ENCODE results near the gene ZNF319.

The ZNF319 gene

GRCh38 chr16:57952909-57953308 lies 47.6 kb downstream of the ZNF319 start:
- H3K4me1 ChIP-seq (ENCODE audit: control insufficient read depth, insufficient read depth, low read length, unreplicated experiment) = no peaks in the 10 kb centered on the region
- no peak overlapping the region for H3K4me3 ChIP-seq (ENCODE audit: low read depth, low read length)
- H2AFZ ChIP-seq (ENCODE audit: low read length, unreplicated experiment) = no peak overlapping the region
- H3K27ac ChIP-seq (ENCODE audit: low read depth, low read length) = no peak overlapping the region
- H3K27me3 ChIP-seq (ENCODE audit: insufficient read depth, low read length) = no peaks in the 10 kb centered on the region
- no peaks in the 10 kb centered on the region for H3K36me3 ChIP-seq (ENCODE audit: insufficient read depth, low read length)
- H3K79me2 ChIP-seq (ENCODE audit: control insufficient read depth, insufficient read depth, low read length, unreplicated experiment) = no peaks in the 10 kb centered on the region

DNA sequence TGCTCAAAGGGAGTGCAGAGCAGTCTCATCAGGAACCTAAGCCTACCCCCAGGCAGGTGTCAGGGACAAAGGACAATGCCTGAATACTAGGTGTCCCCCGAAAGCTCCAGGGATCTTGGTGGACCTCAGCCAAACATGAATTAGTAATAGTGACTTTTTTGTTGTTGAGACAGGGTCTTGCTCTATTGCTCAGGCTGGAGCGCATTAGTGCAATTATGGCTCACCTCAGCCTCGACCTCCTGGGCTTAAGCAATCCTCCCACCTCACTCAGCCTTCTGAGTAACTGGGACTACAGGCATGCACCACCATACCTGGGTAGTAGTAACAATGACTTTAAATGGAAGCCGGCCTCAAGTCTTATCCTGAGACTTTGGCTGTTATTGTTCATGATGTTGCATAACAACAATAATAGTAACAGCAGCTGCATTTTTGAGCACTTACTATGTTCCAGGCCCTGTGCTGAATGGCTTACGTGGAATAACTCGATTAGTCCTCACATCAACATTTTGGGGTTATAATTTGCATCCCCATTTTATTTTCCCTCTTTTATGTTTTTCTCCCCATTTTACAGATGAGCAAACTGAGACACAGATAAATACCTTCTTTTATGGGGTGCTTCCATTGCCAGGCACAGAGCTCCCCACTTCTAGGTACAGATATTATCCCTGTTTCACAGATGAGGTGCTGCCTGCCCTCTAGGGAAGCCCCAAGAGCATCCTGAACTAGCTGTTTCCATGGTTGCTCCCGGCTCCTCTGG lies 49.1 kb downstream of the ZNF319 start:
- Histone ChIP-seq H3K4me1 (ENCODE audit: control insufficient read depth, insufficient read depth, low read length, unreplicated experiment) (no peaks in the 10 kb centered on the region), H3K79me2 (ENCODE audit: control insufficient read depth, insufficient read depth, low read length, unreplicated experiment) (no peaks in the 10 kb centered on the region), H3K27me3 (ENCODE audit: insufficient read depth, low read length) (no peaks in the 10 kb centered on the region), H2AFZ (ENCODE audit: low read length, unreplicated experiment) (no peak overlapping the region), H3K27ac (ENCODE audit: low read depth, low read length) (no peak overlapping the region), H3K36me3 (ENCODE audit: insufficient read depth, low read length) (no peaks in the 10 kb centered on the region), H3K4me3 (ENCODE audit: low read depth, low read length) (no peak overlapping the region)

- Histone ChIP-seq H3K36me3 (ENCODE audit: insufficient read depth, low read length) (no peaks in the 10 kb centered on the region), H3K27ac (ENCODE audit: low read depth, low read length) (no peak overlapping the region), H3K27me3 (ENCODE audit: insufficient read depth, low read length) (no peaks in the 10 kb centered on the region), H3K4me3 (ENCODE audit: low read depth, low read length) (no peak overlapping the region), H3K79me2 (ENCODE audit: control insufficient read depth, insufficient read depth, low read length, unreplicated experiment) (no peaks in the 10 kb centered on the region), H3K4me1 (ENCODE audit: control insufficient read depth, insufficient read depth, low read length, unreplicated experiment) (no peaks in the 10 kb centered on the region), H2AFZ (ENCODE audit: low read length, unreplicated experiment) (no peak overlapping the region)
Measured at GRCh38 chr16:57950382-57950781, 50.1 kb downstream of the ZNF319 start.

DNA sequence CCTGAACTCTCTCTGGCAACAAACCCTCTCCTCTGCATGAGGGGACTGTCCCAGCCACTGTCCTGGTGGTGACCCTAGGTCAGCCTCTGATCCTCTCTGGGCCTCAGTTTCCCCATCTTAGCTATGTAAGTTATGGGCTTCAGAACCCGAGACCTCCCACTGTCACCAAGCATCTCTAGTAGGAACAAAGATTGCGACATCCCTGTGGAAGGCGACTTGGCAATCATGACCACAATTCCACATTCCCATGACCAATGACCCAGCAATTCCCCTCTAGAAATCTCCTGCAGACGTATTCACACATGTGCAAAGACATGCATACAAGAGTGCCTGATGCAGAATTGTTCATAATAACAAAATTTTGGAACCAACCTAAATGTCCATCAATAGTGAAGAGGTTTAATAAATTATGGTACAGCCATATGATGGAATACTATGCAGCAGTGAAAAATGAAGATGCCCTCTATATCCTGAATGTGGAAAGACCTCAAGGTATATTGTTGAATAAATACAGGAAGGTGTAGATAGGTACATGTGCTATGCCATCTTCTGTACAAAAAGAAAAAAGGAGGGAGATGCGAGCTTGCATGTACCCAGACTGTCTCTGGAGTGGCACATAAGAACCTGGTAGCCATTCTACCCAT lies 50.8 kb downstream of the ZNF319 start:
- Histone ChIP-seq H3K4me1 (ENCODE audit: control insufficient read depth, insufficient read depth, low read length, unreplicated experiment) (no peaks in the 10 kb centered on the region), H3K79me2 (ENCODE audit: control insufficient read depth, insufficient read depth, low read length, unreplicated experiment) (no peaks in the 10 kb centered on the region), H3K36me3 (ENCODE audit: insufficient read depth, low read length) (no peaks in the 10 kb centered on the region), H2AFZ (ENCODE audit: low read length, unreplicated experiment) (no peak overlapping the region), H3K27me3 (ENCODE audit: insufficient read depth, low read length) (no peaks in the 10 kb centered on the region), H3K4me3 (ENCODE audit: low read depth, low read length) (no peak overlapping the region), H3K27ac (ENCODE audit: low read depth, low read length) (no peak overlapping the region)

GRCh38 chr16:57949013-57949412 lies 51.5 kb downstream of the ZNF319 start:
- no peaks in the 10 kb centered on the region for H3K36me3 ChIP-seq (ENCODE audit: insufficient read depth, low read length)

DNA sequence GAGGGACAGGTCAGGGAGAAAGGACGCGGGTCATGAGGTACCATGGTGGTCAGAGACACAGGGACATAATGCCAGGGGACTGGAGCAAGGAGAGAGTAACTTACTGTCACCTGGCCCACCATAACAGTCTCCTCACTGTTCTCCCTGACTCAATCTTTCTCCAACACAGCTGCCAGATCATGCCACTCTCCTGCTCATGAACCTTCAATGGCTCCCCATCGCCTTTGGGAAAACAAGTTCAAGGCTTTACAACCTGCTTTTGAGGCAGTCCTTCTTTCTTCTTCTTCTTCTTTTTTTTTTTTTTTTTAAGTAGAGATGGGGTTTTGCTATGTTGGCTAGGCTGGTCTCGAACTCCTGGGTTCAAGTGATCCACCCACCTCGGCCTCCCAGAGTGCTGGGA lies 52.4 kb downstream of the ZNF319 start:
- H3K27me3 ChIP-seq (ENCODE audit: insufficient read depth, low read length) = no peaks in the 10 kb centered on the region
- H3K36me3 ChIP-seq (ENCODE audit: insufficient read depth, low read length) = no peaks in the 10 kb centered on the region
- H2AFZ ChIP-seq (ENCODE audit: low read length, unreplicated experiment) = no peak overlapping the region
- no peaks in the 10 kb centered on the region for H3K4me1 ChIP-seq (ENCODE audit: control insufficient read depth, insufficient read depth, low read length, unreplicated experiment)
- H3K79me2 ChIP-seq (ENCODE audit: control insufficient read depth, insufficient read depth, low read length, unreplicated experiment) = no peaks in the 10 kb centered on the region
- H3K27ac ChIP-seq (ENCODE audit: low read depth, low read length) = no peak overlapping the region
- H3K4me3 ChIP-seq (ENCODE audit: low read depth, low read length) = no peak overlapping the region

More at GRCh38 chr16:57949013-57949412, 51.5 kb downstream of the ZNF319 start:
- Histone ChIP-seq H2AFZ (ENCODE audit: low read length, unreplicated experiment) (no peak overlapping the region), H3K27me3 (ENCODE audit: insufficient read depth, low read length) (no peaks in the 10 kb centered on the region), H3K27ac (ENCODE audit: low read depth, low read length) (no peak overlapping the region), H3K79me2 (ENCODE audit: control insufficient read depth, insufficient read depth, low read length, unreplicated experiment) (no peaks in the 10 kb centered on the region), H3K4me1 (ENCODE audit: control insufficient read depth, insufficient read depth, low read length, unreplicated experiment) (no peaks in the 10 kb centered on the region), H3K4me3 (ENCODE audit: low read depth, low read length) (no peak overlapping the region)

- no peaks in the 10 kb centered on the region for H3K27me3 ChIP-seq (ENCODE audit: insufficient read depth, low read length)
- H3K27ac ChIP-seq (ENCODE audit: low read depth, low read length) = no peak overlapping the region
- no peaks in the 10 kb centered on the region for H3K4me1 ChIP-seq (ENCODE audit: control insufficient read depth, insufficient read depth, low read length, unreplicated experiment)
- H3K4me3 ChIP-seq (ENCODE audit: low read depth, low read length) = no peak overlapping the region
- H3K36me3 ChIP-seq (ENCODE audit: insufficient read depth, low read length) = no peaks in the 10 kb centered on the region
- no peak overlapping the region for H2AFZ ChIP-seq (ENCODE audit: low read length, unreplicated experiment)
- no peaks in the 10 kb centered on the region for H3K79me2 ChIP-seq (ENCODE audit: control insufficient read depth, insufficient read depth, low read length, unreplicated experiment)
Measured at GRCh38 chr16:57947261-57947660, 53.2 kb downstream of the ZNF319 start.

- H3K27ac ChIP-seq (ENCODE audit: low read depth, low read length) = no peak overlapping the region
- H3K27me3 ChIP-seq (ENCODE audit: insufficient read depth, low read length) = no peaks in the 10 kb centered on the region
- H3K36me3 ChIP-seq (ENCODE audit: insufficient read depth, low read length) = no peaks in the 10 kb centered on the region
- H3K4me1 ChIP-seq (ENCODE audit: control insufficient read depth, insufficient read depth, low read length, unreplicated experiment) = peaks cover 3% of the 10 kb centered on the region
- H3K79me2 ChIP-seq (ENCODE audit: control insufficient read depth, insufficient read depth, low read length, unreplicated experiment) = no peaks in the 10 kb centered on the region
- H2AFZ ChIP-seq (ENCODE audit: low read length, unreplicated experiment) = no peak overlapping the region
- H3K4me3 ChIP-seq (ENCODE audit: low read depth, low read length) = no peak overlapping the region
Measured at GRCh38 chr16:57946181-57946801, 54.2 kb downstream of the ZNF319 start.

- no peak overlapping the region for H3K4me3 ChIP-seq (ENCODE audit: low read depth, low read length)
- no peaks in the 10 kb centered on the region for H3K36me3 ChIP-seq (ENCODE audit: insufficient read depth, low read length)
- H3K79me2 ChIP-seq (ENCODE audit: control insufficient read depth, insufficient read depth, low read length, unreplicated experiment) = no peaks in the 10 kb centered on the region
- H3K4me1 ChIP-seq (ENCODE audit: control insufficient read depth, insufficient read depth, low read length, unreplicated experiment) = peaks cover 8% of the 10 kb centered on the region
- no peak overlapping the region for H2AFZ ChIP-seq (ENCODE audit: low read length, unreplicated experiment)
- no peak overlapping the region for H3K27ac ChIP-seq (ENCODE audit: low read depth, low read length)
- no peaks in the 10 kb centered on the region for H3K27me3 ChIP-seq (ENCODE audit: insufficient read depth, low read length)
Measured at GRCh38 chr16:57945740-57946138, 54.7 kb downstream of the ZNF319 start.

DNA sequence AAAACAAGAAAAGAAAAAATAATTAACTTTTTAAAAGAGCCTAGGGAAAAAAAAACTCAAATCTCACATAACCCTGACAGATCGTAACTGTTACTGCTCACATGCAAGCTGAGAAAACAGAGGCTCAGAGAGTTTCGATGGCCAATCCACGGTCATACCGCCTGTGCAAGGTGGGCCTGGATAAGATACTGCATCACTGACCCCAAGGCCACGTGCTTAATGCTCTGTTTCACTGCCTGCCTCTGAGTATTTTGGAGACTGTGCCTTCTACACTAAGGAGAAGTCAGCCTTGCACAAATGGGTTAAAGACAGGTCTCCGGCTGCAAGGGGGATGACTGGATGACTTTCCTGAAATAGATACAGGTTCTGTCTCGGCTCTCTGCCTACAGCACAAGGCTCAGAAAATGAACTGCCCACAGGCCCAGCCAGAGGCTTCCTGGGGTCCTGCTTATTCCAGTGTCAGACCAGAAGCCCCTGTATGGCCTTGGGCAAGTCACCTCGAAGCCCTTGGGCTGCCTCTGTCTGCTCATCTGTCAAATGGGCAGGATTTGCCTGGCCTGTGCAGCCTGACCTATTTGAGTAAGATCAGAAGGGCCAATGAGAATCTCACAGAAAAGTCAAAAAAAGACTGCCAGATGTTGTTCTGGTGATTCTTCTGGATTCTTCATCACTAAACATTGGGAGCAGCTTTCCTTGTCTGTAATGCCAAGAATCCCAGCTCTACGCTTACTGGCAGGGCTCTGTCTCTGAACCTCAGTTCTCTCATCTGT lies 55.3 kb downstream of the ZNF319 start:
- H3K79me2 ChIP-seq (ENCODE audit: control insufficient read depth, insufficient read depth, low read length, unreplicated experiment) = no peaks in the 10 kb centered on the region
- no peaks in the 10 kb centered on the region for H3K36me3 ChIP-seq (ENCODE audit: insufficient read depth, low read length)
- H3K27me3 ChIP-seq (ENCODE audit: insufficient read depth, low read length) = no peaks in the 10 kb centered on the region
- no peak overlapping the region for H3K27ac ChIP-seq (ENCODE audit: low read depth, low read length)
- no peak overlapping the region for H2AFZ ChIP-seq (ENCODE audit: low read length, unreplicated experiment)
- H3K4me3 ChIP-seq (ENCODE audit: low read depth, low read length) = no peak overlapping the region
- peaks cover 14% of the 10 kb centered on the region for H3K4me1 ChIP-seq (ENCODE audit: control insufficient read depth, insufficient read depth, low read length, unreplicated experiment)
